ENCODE measurements around the gene PTGR3.

PTGR3 gene

DNA sequence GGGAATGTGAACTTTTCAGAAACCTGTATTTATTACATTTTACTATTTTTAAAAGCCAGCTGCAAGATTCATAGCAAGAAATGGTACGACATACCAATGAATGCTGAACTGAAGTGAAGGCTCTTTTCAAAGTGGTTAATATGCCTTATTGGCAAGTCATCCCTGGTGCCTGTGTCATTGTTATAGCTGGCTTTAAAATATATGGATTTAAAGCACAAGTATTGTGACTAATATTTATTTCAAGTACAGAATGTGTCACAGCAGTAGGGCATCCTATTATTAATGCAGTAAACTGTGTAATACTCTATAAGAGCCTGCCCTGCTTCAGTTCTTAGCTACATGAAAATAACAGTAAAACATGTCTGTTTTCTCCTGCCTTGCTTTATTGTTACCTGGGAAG lies 12.5 kb upstream of the PTGR3 start:
- H3K4me3 ChIP-seq (ENCODE audit: low read depth, low read length), result no peak overlapping the region

DNA sequence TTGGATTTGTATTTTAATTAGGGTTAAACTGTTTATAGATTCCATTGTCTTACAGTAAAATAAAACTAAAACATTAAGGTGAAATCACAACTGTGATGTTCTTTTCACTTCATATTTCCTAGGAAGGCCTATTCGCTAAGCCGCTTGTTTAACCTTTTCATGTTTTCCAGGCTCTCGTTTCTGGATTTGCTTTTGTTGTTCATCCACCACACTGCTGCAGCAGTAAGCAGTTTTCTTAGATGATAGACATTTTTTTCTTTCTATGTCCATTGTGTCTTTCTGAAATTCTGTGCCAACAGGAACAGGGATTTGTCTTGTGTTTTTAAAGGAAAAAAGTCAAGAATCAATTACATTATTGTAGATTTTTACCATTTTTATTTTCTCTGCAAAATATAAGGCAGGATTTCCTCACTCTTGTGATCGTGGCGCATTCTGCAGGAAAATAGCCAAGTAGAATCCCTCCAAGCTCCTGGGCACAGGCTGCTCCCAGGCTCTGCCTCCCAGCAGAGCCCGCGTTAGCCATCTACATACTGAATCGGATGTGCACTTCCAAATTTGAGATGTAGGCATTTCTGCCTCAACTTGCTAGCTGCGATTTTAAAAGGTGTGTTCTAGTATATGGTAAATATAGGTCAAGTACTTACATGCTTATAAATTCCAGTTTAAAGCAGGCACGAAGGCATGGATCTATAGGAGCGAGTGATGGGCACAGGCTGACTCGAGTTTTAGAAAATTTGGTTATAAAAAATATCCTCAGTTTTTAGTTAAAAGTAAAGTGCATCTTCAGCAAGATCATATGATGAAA lies 11.8 kb upstream of the PTGR3 start:
- no peak overlapping the region for H3K4me3 ChIP-seq (ENCODE audit: low read depth, low read length)
- TF ChIP-seq, protein P1, sequence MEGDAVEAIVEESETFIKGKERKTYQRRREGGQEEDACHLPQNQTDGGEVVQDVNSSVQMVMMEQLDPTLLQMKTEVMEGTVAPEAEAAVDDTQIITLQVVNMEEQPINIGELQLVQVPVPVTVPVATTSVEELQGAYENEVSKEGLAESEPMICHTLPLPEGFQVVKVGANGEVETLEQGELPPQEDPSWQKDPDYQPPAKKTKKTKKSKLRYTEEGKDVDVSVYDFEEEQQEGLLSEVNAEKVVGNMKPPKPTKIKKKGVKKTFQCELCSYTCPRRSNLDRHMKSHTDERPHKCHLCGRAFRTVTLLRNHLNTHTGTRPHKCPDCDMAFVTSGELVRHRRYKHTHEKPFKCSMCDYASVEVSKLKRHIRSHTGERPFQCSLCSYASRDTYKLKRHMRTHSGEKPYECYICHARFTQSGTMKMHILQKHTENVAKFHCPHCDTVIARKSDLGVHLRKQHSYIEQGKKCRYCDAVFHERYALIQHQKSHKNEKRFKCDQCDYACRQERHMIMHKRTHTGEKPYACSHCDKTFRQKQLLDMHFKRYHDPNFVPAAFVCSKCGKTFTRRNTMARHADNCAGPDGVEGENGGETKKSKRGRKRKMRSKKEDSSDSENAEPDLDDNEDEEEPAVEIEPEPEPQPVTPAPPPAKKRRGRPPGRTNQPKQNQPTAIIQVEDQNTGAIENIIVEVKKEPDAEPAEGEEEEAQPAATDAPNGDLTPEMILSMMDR (IDR thresholded peaks at IDR 0.05; ENCODE audit: borderline replicate concordance, insufficient read depth, low read depth, low read length), result no peak

More for the DNA sequence above, 12.5 kb upstream of the PTGR3 start:
- TF ChIP-seq, protein P1 (IDR thresholded peaks at IDR 0.05; ENCODE audit: borderline replicate concordance, insufficient read depth, low read depth, low read length), result no peak

- H3K4me3 ChIP-seq (ENCODE audit: low read depth, low read length), result no peak overlapping the region
- TF ChIP-seq, protein P1 (IDR thresholded peaks at IDR 0.05; ENCODE audit: borderline replicate concordance, insufficient read depth, low read depth, low read length), result no peak
Measured at GRCh38 chr18:75219745-75220375, 10.9 kb upstream of the PTGR3 start.

DNA sequence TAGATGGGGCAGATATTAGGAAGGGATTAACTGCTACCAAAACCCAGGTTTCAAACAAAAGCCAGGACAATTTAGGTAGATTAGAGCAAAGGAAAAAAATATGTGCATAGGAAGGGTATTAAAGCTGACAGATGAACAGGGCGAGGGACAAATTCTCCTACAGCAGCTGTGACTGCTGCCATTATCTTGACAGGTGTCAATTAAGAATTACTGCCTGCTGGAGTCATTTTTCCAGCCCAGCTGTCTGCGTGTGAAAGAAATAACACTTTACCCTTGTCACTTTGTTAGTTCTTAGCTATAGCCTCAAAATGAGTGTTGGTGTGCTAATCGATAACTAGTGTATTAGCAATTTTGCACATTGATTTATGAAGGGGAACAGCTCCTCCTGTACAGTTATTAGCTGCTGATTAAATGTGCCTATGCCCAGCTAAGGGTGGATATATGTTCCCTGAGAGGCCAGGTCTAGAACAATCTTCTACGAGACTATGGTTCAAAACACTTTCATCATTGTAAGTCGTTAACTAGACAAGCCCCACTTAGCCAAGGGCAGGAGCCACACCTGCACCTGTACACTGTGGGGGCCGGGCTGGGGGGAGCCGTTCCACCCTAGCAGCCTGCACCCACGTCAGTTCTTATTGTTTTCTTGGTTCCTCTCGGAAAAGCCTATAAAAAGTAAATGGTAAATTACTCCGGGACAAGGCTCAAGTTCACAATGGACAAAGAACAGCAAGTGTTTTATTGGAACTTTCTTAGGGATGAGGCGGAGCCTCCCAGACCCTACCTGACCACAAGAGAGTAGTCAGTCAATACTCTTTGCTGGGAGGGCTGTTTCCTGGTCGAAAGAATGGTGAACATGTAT lies 9.4 kb upstream of the PTGR3 start:
- TF ChIP-seq, protein P1 (IDR thresholded peaks at IDR 0.05; ENCODE audit: borderline replicate concordance, insufficient read depth, low read depth, low read length), result no peak
- H3K4me3 ChIP-seq (ENCODE audit: low read depth, low read length), result no peak overlapping the region

- H3K4me3 ChIP-seq (ENCODE audit: low read depth, low read length), result no peak overlapping the region
- TF ChIP-seq, protein P1 (IDR thresholded peaks at IDR 0.05; ENCODE audit: borderline replicate concordance, insufficient read depth, low read depth, low read length), result no peak
Measured at GRCh38 chr18:75216911-75217689, 8.2 kb upstream of the PTGR3 start.

DNA sequence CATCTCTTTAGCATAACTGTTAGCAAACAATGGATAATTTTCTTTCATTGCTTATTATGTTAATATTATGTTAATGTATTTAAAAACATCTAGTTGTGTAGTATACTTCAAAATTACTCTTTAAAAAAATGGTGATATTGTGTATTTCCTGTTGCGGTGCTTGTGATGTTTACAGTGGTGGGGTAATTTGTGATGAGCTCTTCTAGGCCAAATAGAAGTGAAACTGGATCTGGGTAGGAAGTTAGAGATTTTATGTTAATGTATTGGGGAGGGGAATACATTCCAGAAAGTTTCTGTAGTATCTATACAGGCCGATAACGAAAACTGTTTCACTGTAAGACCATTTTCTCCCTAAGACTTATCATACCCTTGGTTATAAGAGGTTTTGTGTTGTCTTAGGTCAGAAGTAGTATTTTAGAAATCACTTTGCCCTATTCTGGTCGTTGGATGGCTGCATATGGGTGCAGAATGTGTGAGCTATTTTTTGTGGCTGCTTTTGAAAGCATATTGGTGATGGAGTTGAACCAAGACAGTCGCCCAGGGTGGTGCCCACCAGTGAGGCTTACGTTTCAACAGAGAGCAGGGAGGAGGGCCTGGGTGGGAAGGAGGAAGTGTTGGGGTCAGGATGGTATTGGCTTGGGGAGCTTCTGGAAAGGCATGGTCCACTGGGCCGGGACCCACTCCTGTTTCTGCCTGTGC lies 7.4 kb upstream of the PTGR3 start:
- TF ChIP-seq, protein P1 (IDR thresholded peaks at IDR 0.05; ENCODE audit: borderline replicate concordance, insufficient read depth, low read depth, low read length), result no peak

More for the DNA sequence above, 7.4 kb upstream of the PTGR3 start:
- H3K4me3 ChIP-seq (ENCODE audit: low read depth, low read length), result no peak overlapping the region
